GM18867 (cell line): ENCODE data around the gene L1TD1.
A peak's percentile ranks its signal among the peaks of the same experiment; 100 is the strongest.
"Not testable (repeated sequence)": the region's sequence is repeated elsewhere in the genome, so short reads cannot be mapped to it uniquely, and the experiment has no call there.

ENCODE experiments used
- ATAC-seq: cut with Tn5 transposase; IDR thresholded peaks from one replicate; pipeline ENCODE4 v1.9.1; 2021; ENCODE audit warnings: mild to moderate bottlenecking, moderate library complexity; ENCODE audit not compliant: unreplicated experiment

Gene L1TD1, protein sequence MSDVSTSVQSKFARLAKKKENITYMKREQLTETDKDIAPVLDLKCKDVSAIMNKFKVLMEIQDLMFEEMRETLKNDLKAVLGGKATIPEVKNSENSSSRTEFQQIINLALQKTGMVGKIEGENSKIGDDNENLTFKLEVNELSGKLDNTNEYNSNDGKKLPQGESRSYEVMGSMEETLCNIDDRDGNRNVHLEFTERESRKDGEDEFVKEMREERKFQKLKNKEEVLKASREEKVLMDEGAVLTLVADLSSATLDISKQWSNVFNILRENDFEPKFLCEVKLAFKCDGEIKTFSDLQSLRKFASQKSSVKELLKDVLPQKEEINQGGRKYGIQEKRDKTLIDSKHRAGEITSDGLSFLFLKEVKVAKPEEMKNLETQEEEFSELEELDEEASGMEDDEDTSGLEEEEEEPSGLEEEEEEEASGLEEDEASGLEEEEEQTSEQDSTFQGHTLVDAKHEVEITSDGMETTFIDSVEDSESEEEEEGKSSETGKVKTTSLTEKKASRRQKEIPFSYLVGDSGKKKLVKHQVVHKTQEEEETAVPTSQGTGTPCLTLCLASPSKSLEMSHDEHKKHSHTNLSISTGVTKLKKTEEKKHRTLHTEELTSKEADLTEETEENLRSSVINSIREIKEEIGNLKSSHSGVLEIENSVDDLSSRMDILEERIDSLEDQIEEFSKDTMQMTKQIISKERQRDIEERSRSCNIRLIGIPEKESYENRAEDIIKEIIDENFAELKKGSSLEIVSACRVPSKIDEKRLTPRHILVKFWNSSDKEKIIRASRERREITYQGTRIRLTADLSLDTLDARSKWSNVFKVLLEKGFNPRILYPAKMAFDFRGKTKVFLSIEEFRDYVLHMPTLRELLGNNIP

DNA sequence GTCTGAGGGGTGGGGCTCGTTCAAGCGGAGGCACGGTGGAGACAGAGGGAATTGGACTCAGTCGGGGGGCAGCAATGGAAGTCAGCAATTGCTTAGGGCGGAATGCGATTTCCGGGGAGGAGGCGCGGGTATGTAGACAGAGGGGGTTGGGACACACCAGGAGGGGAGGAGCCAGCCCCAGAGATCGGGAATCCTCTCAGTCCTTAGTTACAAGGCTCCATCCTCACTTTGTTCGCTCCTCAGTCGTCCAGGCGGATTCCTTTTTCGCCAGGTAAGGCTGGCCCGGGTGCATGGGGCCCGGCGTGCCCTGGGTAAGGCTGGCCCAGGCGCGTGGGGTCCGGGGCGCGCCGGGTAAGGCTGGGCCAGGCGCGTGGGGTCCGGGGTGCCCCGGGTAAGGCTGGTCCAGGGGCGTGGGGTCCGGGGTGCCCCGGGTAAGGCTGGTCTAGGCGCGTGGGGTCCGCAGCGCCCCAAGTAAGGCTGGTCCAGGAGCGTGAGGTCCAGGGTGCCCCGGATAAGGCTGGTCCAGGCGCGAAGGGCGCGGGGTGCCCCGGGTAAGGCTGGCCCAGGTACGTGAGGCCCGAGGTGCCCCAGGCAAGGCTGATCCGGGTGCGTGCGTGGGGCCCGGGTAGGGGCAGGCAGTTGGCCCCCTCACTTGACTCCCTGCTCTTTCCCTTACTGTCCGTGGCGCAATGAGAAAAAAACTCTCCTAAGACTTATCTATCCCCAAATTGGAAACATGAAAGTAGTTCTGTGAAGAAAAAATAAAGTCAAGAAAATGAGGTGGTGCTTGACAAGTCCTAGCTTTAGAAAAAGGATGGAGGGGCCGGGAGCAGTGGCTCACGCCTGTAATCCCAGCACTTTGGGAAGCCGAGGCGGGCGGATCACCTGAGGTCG, at the start of gene L1TD1:
Gene L1TD1, plus strand, starts transcription at position 199 of the 894 bp plus-strand sequence. CDS start 11,780 bp downstream, outside the sequence.
- no peak for ATAC-seq

DNA sequence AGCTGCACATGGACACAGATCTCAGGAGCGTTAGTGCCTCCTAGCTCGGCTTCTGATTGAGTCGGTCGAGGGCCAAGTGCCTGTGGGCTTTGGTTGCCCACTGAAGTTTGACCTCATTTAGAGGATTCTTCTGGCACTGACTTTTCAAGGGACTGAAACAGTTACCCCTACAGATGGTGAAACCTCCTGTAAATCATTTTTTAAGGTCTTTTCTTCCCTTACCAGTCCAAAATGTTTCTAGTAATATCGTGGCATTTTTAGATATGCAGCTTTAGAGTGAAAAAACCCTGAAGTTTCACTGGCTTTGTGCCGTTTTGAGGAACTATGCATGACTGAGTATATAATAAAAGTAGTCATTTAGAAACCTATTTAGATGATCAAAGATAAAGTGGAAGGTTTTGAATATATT, 34.7 kb upstream of the L1TD1 start:
- ATAC-seq = peak; percentile 80

DNA sequence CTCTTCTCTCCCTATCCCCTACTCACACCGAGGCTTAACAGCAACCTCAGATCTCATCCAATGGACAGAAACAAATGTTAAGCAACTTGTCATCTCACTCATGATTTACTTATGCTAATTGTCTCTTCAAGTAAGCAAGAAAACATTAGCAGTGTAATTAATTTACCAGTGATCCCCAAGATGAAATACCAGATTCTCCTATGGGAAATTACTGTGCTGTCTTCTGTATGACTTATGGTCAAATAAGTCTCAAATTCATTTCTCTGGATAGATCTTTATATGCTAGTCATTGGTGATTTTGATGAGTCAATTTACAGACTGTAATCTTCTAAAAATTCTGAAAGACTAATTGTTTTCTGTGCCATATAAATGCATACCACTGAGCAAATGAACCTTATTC, 32.9 kb upstream of the L1TD1 start:
- no peak for ATAC-seq

DNA sequence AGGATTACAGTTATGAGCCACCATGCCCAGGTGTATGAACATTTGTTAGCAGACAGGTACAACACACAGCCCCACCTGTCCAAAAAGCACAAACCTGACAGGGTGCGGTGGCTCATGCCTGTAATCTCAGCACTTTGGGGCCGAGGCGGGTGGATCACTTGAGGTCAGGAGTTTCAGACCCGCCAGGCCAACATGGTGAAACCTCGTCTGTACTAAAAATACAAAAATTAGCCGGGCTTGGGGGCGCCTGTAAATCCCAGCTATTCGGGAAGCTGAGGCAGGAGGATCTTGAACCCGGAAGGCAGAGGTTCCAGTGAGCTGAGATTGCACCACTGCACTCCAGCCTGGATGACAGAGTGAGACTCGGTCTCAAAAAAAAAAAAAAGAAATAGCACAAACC, 24.3 kb upstream of the L1TD1 start:
- not testable (repeated sequence) for ATAC-seq

- no peak for ATAC-seq
Observed at GRCh38 chr1:62175568-62176179, 19.0 kb upstream of the L1TD1 start.

DNA sequence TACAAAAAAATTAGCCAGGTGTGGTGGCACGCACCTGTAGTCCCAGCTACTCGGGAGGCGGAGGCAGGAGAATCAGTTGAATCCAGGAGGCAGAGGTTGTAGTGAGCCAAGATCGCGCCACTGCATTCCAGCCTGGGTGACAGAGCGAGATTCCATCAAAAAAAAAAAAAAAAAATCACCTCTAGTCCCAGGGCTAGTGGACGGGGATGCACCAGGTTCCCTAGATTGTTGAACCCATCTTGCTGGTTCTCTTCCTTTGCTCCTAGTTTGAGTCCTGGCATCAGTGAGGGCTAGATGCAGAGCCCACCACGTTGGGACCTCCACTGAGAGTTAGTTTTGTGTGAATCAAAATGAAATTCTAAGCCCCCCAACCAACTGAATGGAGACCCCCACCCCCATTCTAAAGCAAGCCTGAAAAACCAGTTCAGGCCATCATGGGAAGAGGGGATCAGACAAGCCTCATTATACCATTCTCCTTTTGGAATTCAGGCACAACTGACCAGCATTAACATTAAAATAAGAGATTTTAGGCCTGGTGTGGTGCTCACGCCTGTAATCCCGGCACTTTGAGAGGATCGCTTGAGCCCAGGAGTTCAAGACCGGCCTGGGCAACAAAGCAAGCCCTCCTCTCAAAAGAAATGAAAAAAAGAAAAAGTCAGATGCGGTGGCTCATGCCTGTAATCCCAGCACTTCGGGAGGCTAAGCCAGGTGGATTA, 17.9 kb upstream of the L1TD1 start:
- no peak for ATAC-seq

GRCh38 chr1:62177621-62178020, 17.0 kb upstream of the L1TD1 start:
- ATAC-seq = no peak

DNA sequence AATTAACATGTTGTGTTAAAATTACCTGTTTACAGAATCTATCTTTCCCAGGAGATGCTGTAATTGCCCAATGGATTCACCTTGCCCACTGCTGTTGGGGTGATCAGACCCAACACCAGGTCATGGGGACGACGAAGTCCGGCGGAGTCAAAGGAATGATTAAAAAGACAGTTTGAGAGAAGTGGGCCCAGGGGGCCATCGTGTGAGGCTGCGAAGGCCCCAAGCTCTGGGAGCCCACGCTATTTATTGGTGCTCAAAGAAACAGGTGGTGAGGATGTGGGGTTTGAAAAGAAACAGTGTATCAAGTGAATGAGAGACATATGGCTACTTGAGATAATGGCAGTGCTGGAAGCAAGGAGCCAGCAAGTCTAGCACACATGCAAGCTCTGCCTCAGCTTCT, 16.3 kb upstream of the L1TD1 start:
- no peak for ATAC-seq

GRCh38 chr1:62180054-62180453, 14.6 kb upstream of the L1TD1 start:
- not testable (repeated sequence) for ATAC-seq

GRCh38 chr1:62180639-62181038, 14.0 kb upstream of the L1TD1 start:
- ATAC-seq = no peak

- no peak for ATAC-seq
Observed at GRCh38 chr1:62181532-62181931, 13.1 kb upstream of the L1TD1 start.

- ATAC-seq = not testable (repeated sequence)
Observed at GRCh38 chr1:62182157-62182556, 12.5 kb upstream of the L1TD1 start.

- not testable (repeated sequence) for ATAC-seq
Observed at GRCh38 chr1:62183164-62184020, 11.3 kb upstream of the L1TD1 start.

- ATAC-seq = no peak
Observed at GRCh38 chr1:62184336-62184735, 10.3 kb upstream of the L1TD1 start.

DNA sequence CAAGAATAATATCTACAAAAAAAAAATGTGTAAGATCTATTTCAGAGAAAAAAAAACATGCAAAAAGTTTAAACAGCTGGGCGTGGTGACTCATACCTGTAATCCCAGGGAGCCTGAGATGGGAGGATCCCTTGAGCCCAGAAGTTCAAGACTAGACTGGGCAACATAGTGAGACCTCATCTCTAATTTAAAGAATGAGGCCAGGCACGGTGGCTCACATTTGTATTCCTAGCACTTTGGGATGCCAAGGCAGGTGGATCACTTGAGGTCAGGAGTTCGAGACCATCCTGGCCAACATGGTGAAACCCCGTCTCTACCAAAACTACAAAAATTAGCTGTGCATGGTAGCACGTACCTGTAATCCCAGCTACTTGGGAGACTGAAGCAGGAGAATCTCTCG, 9.4 kb upstream of the L1TD1 start:
- ATAC-seq = not testable (repeated sequence)

GRCh38 chr1:62185677-62186076, 9.0 kb upstream of the L1TD1 start:
- ATAC-seq = no peak

GRCh38 chr1:62187548-62187947, 7.1 kb upstream of the L1TD1 start:
- no peak for ATAC-seq

GRCh38 chr1:62188111-62188510, 6.5 kb upstream of the L1TD1 start:
- ATAC-seq = no peak
